ENCODE measurements around the gene PHOX2A.
A peak's percentile ranks its signal among the peaks of the same experiment; 100 is the strongest.
"Not testable (repeated sequence)": the region's sequence is repeated elsewhere in the genome, so short reads cannot be mapped to it uniquely, and the experiment has no call there.

PHOX2A gene

DNA sequence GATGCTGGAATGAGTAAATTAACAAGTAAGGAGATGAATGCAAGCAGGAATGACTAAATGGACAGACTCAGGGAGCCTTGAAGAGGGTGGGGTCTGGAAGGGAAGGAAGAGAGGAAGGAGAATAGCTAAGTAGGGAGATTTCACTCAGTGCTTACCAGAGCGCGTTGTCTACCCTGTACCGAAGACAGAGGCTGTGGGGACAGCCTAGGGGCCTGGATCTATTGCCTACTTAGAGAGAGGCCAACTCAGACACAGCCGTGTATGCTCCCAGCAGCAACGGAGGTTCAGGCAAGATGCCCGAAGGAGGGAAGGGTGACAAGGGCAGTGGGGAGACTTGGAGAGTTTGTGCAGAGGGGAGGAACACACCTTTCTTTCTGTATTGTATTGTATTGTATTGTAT, 27.3 kb downstream of the PHOX2A start, which contains the start of gene FOLR2:
Gene FOLR2 (plus strand): TSS at position 157 of the 400 bp plus-strand sequence. CDS start 1,791 bp downstream, outside the sequence.
- no peaks in the 10 kb centered on the region for H3K36me3 ChIP-seq (replicated peaks; ENCODE audit: low read depth, low read length)
- no peak within 1 kb of the TSS for H3K4me3 ChIP-seq (ENCODE audit: low read length)
- H3K9ac ChIP-seq (ENCODE audit: low read length) = no peak within 1 kb of the TSS
- H3K79me2 ChIP-seq (ENCODE audit: low read length) = no peaks in the 10 kb centered on the region
- TF ChIP-seq EZH2phosphoT487 (IDR thresholded peaks at IDR 0.05; ENCODE audit: low read depth) (no peak), CTCF (IDR thresholded peaks at IDR 0.05; ENCODE audit: low read depth, low read length) (no peak)
- H3K4me2 ChIP-seq (ENCODE audit: low read length) = peak within 1 kb of the TSS; percentile 56
- H3K4me1 ChIP-seq (ENCODE audit: low read length) = peaks cover 26% of the 10 kb centered on the region
- H3K27ac ChIP-seq (ENCODE audit: low read length) = no peak within 1 kb of the TSS
- H3K9me3 ChIP-seq (ENCODE audit: insufficient read depth, low read length) = no peaks in the 10 kb centered on the region
- peaks cover 15% of the 10 kb centered on the region; the same call in 1 of the 2 replicates for H3K27me3 ChIP-seq (ENCODE audit: low read depth, low read length)
- peak within 1 kb of the TSS; percentile 36; the same call in 1 of the 2 replicates for H2AFZ ChIP-seq (ENCODE audit: low read depth, low read length)
- H4K20me1 ChIP-seq (ENCODE audit: insufficient read depth, low read length) = no peaks in the 10 kb centered on the region

DNA sequence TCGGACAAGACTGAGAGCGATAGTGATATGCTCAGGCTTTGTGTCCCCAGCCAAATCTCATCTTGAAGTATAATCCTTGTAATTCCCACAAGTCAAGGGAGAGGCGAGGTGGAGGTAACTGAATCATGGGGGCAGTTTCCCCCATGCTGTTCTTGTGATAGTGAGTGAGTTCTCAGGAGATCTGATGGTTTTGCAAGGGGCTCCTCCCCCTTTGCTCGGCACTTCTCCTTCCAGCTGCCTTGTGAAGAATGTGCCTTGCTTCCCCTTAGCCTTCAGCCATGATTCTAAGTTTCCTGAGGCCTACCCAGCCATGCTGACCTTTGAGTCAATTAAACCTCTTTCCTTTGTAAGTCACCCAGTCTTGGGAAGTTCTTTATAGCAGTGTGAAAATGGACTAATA, 34.9 kb downstream of the PHOX2A start:
- Histone ChIP-seq H3K4me2 (ENCODE audit: low read length) (no peak overlapping the region), H4K20me1 (ENCODE audit: insufficient read depth, low read length) (no peaks in the 10 kb centered on the region), H3K9ac (ENCODE audit: low read length) (no peak overlapping the region), H3K4me1 (ENCODE audit: low read length) (peaks cover 7% of the 10 kb centered on the region), H3K27me3 (ENCODE audit: low read depth, low read length) (peaks cover 5% of the 10 kb centered on the region; the same call in 1 of the 2 replicates), H3K36me3 (replicated peaks; ENCODE audit: low read depth, low read length) (peaks cover 3% of the 10 kb centered on the region), H3K4me3 (ENCODE audit: low read length) (no peak overlapping the region), H3K9me3 (ENCODE audit: insufficient read depth, low read length) (peaks cover 18% of the 10 kb centered on the region; the same call in 1 of the 2 replicates), H3K27ac (ENCODE audit: low read length) (no peak overlapping the region), H2AFZ (ENCODE audit: low read depth, low read length) (no peak overlapping the region), H3K79me2 (ENCODE audit: low read length) (no peaks in the 10 kb centered on the region)
- no peak for TF ChIP-seq CTCF (IDR thresholded peaks at IDR 0.05; ENCODE audit: low read depth, low read length)
- TF ChIP-seq EZH2phosphoT487 (IDR thresholded peaks at IDR 0.05; ENCODE audit: low read depth) = no peak

GRCh38 chr11:72208281-72208680, 35.7 kb downstream of the PHOX2A start:
- H3K9ac ChIP-seq (ENCODE audit: low read length) = no peak overlapping the region
- H3K4me2 ChIP-seq (ENCODE audit: low read length) = no peak overlapping the region
- no peaks in the 10 kb centered on the region for H3K79me2 ChIP-seq (ENCODE audit: low read length)
- TF ChIP-seq CTCF (IDR thresholded peaks at IDR 0.05; ENCODE audit: low read depth, low read length) = no peak
- no peak for TF ChIP-seq EZH2phosphoT487 (IDR thresholded peaks at IDR 0.05; ENCODE audit: low read depth)
- H3K27me3 ChIP-seq (ENCODE audit: low read depth, low read length) = peaks cover 4% of the 10 kb centered on the region; the same call in 1 of the 2 replicates
- H2AFZ ChIP-seq (ENCODE audit: low read depth, low read length) = no peak overlapping the region
- peaks cover 7% of the 10 kb centered on the region for H3K4me1 ChIP-seq (ENCODE audit: low read length)
- peaks cover 18% of the 10 kb centered on the region; the same call in 1 of the 2 replicates for H3K9me3 ChIP-seq (ENCODE audit: insufficient read depth, low read length)
- H3K4me3 ChIP-seq (ENCODE audit: low read length) = no peak overlapping the region
- H3K36me3 ChIP-seq (replicated peaks; ENCODE audit: low read depth, low read length) = peaks cover 3% of the 10 kb centered on the region
- H3K27ac ChIP-seq (ENCODE audit: low read length) = no peak overlapping the region
- no peaks in the 10 kb centered on the region for H4K20me1 ChIP-seq (ENCODE audit: insufficient read depth, low read length)

DNA sequence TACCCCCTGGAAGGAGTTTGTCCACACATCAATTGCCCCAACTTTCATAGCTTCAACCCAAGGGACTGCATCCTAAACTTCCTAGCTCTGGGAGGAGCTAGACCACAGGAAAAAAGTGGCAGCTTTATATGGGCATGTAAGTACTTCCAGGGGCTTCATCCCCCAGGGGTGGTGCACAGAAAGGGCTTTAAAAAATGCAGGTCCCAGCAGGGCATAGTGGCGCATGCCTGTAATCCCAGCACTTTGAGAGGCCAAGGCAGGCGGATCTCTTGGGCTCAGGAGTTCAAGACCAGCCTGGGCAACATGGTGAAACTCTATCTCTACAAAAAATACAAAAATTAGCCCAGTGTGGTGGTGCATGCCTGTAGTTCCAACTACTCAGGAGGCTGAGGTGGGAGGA, 37.2 kb downstream of the PHOX2A start:
- peaks cover 18% of the 10 kb centered on the region; the same call in 1 of the 2 replicates for H3K9me3 ChIP-seq (ENCODE audit: insufficient read depth, low read length)
- H4K20me1 ChIP-seq (ENCODE audit: insufficient read depth, low read length); H3K4me3 ChIP-seq (ENCODE audit: low read length); H3K79me2 ChIP-seq (ENCODE audit: low read length); H3K9ac ChIP-seq (ENCODE audit: low read length); H3K4me2 ChIP-seq (ENCODE audit: low read length); H2AFZ ChIP-seq (ENCODE audit: low read depth, low read length); H3K27ac ChIP-seq (ENCODE audit: low read length); H3K27me3 ChIP-seq (ENCODE audit: low read depth, low read length); H3K4me1 ChIP-seq (ENCODE audit: low read length); H3K36me3 ChIP-seq (replicated peaks; ENCODE audit: low read depth, low read length): not testable (repeated sequence)

Data from OCI-LY3 (cell line).